AG09309 (cell line): ENCODE measurements around the gene SNX30.

Source experiments
- DNase-seq: peaks from one replicate; pipeline ENCODE4 v3.0.0-alpha.2; 2010; ENCODE audit warnings: low read depth
- H3K4me3 ChIP-seq: 2 replicates; pipeline ENCODE4 v1.5.1; 2011; ENCODE audit warnings: mild to moderate bottlenecking, low read depth, low read length, moderate library complexity; ENCODE audit not compliant: control insufficient read depth
- TF ChIP-seq, protein P1 (sequence below): IDR thresholded peaks from 2 replicates; pipeline ENCODE4 v1.5.1; 2011; ENCODE audit warnings: mild to moderate bottlenecking, low read depth, low read length, inconsistent platforms; ENCODE audit not compliant: insufficient read depth, control insufficient read depth; ENCODE audit errors: missing control alignments

Gene SNX30

DNA sequence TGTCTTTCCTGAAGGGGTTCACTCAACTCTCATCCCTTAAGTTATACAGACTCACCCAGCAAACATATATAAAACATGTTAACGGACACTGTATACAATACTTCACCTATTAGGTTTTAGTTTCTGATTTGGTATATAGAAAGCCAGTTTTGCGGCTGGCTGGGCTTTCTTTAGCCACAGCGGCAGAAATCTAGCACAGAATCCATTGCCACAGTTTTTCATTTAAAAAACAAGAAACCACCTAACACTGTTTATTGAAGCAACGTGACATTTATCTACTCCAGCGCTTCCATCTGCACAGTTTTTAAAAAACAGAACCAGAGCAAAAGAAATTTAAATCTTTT lies 67.3 kb downstream of the SNX30 start:
- H3K4me3 ChIP-seq, result no peak overlapping the region
- DNase-seq, result no peak
- TF ChIP-seq, protein P1, sequence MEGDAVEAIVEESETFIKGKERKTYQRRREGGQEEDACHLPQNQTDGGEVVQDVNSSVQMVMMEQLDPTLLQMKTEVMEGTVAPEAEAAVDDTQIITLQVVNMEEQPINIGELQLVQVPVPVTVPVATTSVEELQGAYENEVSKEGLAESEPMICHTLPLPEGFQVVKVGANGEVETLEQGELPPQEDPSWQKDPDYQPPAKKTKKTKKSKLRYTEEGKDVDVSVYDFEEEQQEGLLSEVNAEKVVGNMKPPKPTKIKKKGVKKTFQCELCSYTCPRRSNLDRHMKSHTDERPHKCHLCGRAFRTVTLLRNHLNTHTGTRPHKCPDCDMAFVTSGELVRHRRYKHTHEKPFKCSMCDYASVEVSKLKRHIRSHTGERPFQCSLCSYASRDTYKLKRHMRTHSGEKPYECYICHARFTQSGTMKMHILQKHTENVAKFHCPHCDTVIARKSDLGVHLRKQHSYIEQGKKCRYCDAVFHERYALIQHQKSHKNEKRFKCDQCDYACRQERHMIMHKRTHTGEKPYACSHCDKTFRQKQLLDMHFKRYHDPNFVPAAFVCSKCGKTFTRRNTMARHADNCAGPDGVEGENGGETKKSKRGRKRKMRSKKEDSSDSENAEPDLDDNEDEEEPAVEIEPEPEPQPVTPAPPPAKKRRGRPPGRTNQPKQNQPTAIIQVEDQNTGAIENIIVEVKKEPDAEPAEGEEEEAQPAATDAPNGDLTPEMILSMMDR, result no peak

DNA sequence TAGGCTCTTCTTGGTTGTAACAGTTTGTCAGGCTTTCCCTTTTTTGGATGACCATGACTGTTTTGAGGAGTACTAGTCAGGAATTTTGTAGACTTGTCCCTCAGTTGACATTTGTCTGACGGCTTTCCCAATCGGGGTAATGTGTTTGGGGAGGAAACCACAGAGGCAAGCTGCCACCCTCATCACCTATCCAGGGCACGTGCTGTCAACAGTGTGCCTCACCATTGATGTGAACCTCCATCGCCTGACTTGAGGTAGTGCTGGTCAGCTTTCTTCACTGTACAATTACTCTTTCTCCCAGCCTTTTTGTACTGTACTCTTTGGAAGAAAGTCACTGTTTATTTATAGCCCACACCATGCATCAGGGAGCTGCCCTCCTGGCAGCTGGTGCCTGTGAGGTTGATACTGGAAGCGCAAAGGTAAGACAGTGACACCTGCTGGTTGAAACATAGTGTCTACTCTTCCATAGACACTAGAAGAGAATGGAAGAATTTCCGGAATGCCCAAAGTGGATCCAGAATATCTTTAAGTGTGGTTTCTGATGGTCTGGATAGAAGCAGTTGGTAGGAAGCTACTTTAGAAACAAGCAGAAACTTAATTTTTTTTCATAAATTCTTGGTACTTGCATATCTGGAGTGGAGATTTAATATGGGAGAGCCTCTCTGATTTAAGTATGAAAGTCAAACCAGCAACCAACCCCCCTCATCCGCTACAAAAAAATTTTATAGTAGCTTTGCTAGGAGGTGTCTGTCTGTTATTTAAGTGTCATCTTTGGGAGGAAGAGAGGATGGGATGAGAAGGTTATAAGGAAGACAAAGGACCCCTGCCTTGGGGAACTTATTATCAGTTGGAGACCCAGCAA lies 69.3 kb downstream of the SNX30 start:
- TF ChIP-seq, protein P1, result peak; percentile 76
- peak; percentile 64 for DNase-seq
- H3K4me3 ChIP-seq, result no peak overlapping the region

DNA sequence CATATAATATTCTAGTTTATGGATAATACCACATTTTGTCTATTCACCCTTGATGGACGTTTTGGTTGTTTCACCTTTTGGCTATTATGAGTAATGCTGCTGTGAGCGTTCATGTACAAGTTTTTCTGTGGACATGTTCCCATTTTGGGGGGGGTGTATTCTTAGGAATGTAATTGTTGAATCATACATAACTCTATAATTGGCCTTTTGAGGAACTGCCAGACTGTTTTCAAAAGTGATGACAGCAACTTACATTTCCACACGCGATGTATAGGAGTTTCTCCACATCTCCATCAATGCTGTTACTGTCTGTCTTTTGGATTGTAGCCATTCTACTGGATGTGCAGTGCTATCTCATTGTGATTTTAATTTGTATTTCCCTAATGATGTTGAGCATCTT lies 70.3 kb downstream of the SNX30 start:
- no peak overlapping the region for H3K4me3 ChIP-seq
- TF ChIP-seq, protein P1, result no peak
- DNase-seq, result peak; percentile 42

DNA sequence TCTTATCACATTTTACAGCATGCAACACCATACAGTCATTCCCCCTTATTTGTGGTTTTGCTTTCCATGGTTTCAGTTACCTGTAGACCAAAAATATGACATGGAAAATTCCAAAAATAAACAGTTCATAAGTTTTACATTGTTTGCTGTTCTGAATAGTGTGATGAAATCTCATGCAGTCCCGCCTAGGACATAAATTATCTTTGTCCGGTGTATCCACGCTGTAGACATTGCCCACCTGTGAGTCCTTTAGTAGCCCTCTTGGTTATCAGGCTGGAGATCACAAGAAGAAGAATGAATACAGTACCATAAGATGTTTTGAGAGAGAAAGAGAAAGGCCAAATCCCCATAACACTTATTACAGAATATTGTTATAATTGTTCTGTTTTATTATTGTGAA lies 72.1 kb downstream of the SNX30 start:
- TF ChIP-seq, protein P1, result no peak
- H3K4me3 ChIP-seq, result no peak overlapping the region
- DNase-seq, result no peak

DNA sequence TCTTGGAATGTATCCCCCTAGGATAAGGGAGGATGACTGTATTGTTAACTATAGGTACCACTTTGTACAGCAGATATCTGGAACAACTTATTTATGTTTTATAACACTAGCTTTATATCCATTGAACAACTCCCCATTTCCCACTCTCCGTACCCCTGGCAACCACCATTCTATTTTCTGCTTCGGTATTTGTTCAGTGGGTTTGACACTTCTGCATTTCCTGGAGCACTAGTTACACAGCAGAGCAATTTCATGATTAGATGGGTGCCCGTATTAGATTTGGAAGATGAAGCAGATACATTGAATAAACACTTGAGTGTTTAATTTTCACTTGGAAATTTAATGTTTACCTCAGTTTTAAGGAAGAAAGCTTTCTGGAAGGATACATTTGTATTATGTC lies 72.7 kb downstream of the SNX30 start:
- no peak for DNase-seq
- no peak overlapping the region for H3K4me3 ChIP-seq
- TF ChIP-seq, protein P1, result no peak

DNA sequence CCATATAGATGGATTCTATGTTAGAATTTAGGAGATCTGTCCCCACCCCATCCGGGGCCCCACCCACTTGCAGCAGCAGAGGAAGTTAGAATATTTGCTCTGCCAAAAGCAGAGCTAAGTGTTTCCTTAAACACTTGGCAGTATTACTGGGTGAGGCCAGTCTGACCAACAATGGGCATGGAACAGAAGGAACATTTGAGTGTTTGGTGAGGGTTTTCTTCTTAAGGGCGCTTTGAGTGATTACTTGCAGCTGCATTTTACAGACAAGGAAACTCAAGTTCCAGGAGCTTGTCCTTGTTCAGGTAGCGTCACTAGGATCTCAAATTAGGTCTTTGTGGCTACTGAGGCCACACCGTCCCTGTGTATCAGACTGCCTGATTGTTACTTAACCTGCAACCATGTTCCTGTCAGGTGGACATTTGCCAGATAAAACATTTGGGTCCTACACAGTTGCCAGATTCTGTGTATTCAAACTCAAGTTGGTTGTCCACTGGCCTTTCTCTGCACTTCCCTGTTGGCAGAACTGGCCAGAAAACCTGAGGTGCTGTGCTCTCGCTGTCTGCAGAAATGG lies 80.8 kb downstream of the SNX30 start:
- no peak for DNase-seq
- H3K4me3 ChIP-seq, result no peak overlapping the region
- TF ChIP-seq, protein P1, result no peak
